ENCODE results near the gene RAB9B.
"Not testable (repeated sequence)": the region's sequence is repeated elsewhere in the genome, so short reads cannot be mapped to it uniquely, and the experiment has no call there.

The RAB9B gene

GRCh38 chrX:103817502-103817901 is 14.6 kb downstream of the RAB9B start:
- POLR2A ChIA-PET (ENCODE audit: low non-redundant PET) = no interaction called here
- peak; percentile 56 for TF ChIP-seq CTCF (conservative IDR thresholded peaks at IDR 0.05; ENCODE audit: low read depth)
- CTCF ChIA-PET = interaction anchor here (1.0 kb wide), 1 partner anchor 15 kb away, joined by 3 read pairs; no protein-coding TSS in a partner anchor
- H3K27ac ChIP-seq = no peak overlapping the region
- peak; percentile 8 for DNase-seq (ENCODE audit: low spot score)

- CTCF ChIA-PET = interaction anchor here (1.0 kb wide), 1 partner anchor 15 kb away, joined by 3 read pairs; no protein-coding TSS in a partner anchor
- H3K27ac ChIP-seq; POLR2A ChIA-PET (ENCODE audit: low non-redundant PET); DNase-seq (ENCODE audit: low spot score): not testable (repeated sequence)
These were observed 15.0 kb downstream of the RAB9B start for GRCh38 chrX:103817101-103817500.

GRCh38 chrX:103811858-103812257 is 20.2 kb downstream of the RAB9B start:
- POLR2A ChIA-PET (ENCODE audit: low non-redundant PET) = no interaction called here
- CTCF ChIA-PET = no interaction called here
- no peak for TF ChIP-seq CTCF (conservative IDR thresholded peaks at IDR 0.05; ENCODE audit: low read depth)
- H3K27ac ChIP-seq = no peak overlapping the region
- no peak for DNase-seq (ENCODE audit: low spot score)

GRCh38 chrX:103806862-103807474 is 25.1 kb downstream of the RAB9B start:
- ChIA-PET POLR2A (ENCODE audit: low non-redundant PET) (no interaction called here), CTCF (no interaction called here)
- no peak for DNase-seq (ENCODE audit: low spot score)
- H3K27ac ChIP-seq = no peak overlapping the region
- no peak for TF ChIP-seq CTCF (conservative IDR thresholded peaks at IDR 0.05; ENCODE audit: low read depth)

- no peak for DNase-seq (ENCODE audit: low spot score)
- ChIA-PET POLR2A (ENCODE audit: low non-redundant PET) (no interaction called here), CTCF (no interaction called here)
- TF ChIP-seq CTCF (conservative IDR thresholded peaks at IDR 0.05; ENCODE audit: low read depth) = no peak
- H3K27ac ChIP-seq = no peak overlapping the region
These were observed 26.2 kb downstream of the RAB9B start for GRCh38 chrX:103805860-103806259.

GRCh38 chrX:103800318-103800717 is 31.7 kb downstream of the RAB9B start:
- ChIA-PET POLR2A (ENCODE audit: low non-redundant PET) (no interaction called here), CTCF (no interaction called here)
- no peak for DNase-seq (ENCODE audit: low spot score)
- H3K27ac ChIP-seq = no peak overlapping the region
- TF ChIP-seq CTCF (conservative IDR thresholded peaks at IDR 0.05; ENCODE audit: low read depth) = no peak

- ChIA-PET CTCF (no interaction called here), POLR2A (ENCODE audit: low non-redundant PET) (no interaction called here)
- DNase-seq (ENCODE audit: low spot score) = peak; percentile 1
- no peak overlapping the region for H3K27ac ChIP-seq
- no peak for TF ChIP-seq CTCF (conservative IDR thresholded peaks at IDR 0.05; ENCODE audit: low read depth)
These were observed 34.4 kb downstream of the RAB9B start for GRCh38 chrX:103797691-103798090.

All from RWPE1 (cell line).